ENCODE measurements around the gene DPP4.

- TF ChIP-seq MXI1 (conservative IDR thresholded peaks at IDR 0.05; ENCODE audit: poor library complexity, severe bottlenecking) (no peak), EZH2 (IDR thresholded peaks at IDR 0.05; ENCODE audit: borderline replicate concordance, insufficient read depth, low read length, poor library complexity, severe bottlenecking) (no peak), RAD21 (conservative IDR thresholded peaks at IDR 0.05) (no peak), CTCF (IDR thresholded peaks at IDR 0.05; ENCODE audit: poor library complexity, severe bottlenecking) (no peak), SMC3 (conservative IDR thresholded peaks at IDR 0.05; ENCODE audit: poor library complexity) (no peak), REST (IDR thresholded peaks at IDR 0.05; ENCODE audit: borderline replicate concordance) (no peak), POLR2AphosphoS5 (IDR thresholded peaks at IDR 0.05) (no peak), TAF1 (IDR thresholded peaks at IDR 0.05; ENCODE audit: low read depth) (no peak)
These were observed 20.8 kb downstream of the DPP4 start for GRCh38 chr2:162053066-162053807.

Measured in neural cell (in vitro differentiated cells).